Raji (cell line): ENCODE measurements around the gene MIDN.
A peak's percentile ranks its signal among the peaks of the same experiment; 100 is the strongest.

ENCODE experiments used
- POLR2A ChIP-seq: IDR thresholded peaks from 2 replicates; pipeline ENCODE4 v1.6.1; 2011; ENCODE audit warnings: low read depth, low read length, control low read depth; ENCODE audit not compliant: insufficient read depth

The MIDN gene

DNA sequence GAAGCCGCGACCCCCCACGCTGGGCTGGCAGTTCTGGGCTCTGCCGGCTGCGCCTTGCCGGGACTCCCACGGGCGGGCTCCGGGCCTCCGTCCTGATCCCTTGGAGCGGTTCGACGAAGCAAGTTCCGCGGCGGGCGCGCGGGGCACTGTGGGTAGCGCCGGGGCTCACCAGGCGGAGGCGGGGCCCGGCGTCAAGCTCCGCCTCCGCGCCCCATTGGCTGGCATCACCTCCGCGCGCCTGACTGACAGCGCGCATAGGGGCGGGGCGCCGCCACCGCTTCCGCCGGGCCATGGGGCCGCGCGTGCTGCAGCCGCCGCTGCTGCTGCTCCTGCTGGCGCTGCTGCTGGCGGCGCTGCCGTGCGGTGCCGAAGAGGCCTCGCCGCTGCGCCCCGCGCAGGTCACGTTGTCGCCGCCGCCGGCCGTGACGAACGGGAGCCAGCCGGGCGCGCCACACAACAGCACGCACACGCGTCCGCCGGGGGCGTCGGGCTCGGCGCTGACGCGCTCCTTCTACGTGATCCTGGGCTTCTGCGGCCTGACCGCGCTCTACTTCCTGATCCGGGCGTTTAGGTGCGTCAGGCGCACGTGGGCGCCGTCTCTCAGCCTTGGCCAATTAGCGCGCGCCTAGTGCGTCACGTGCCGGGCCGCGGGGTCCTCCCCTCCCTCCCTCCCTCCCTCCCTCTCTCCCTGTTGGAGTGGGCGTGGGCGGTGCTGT lies 27.0 kb downstream of the MIDN start, which contains the start of gene FAM174C:
TSS of gene FAM174C (plus strand) at position 271 of the 716 bp plus-strand sequence. CDS start at position 291, 20 bp downstream.
- TF ChIP-seq POLR2A: peak; percentile 95

DNA sequence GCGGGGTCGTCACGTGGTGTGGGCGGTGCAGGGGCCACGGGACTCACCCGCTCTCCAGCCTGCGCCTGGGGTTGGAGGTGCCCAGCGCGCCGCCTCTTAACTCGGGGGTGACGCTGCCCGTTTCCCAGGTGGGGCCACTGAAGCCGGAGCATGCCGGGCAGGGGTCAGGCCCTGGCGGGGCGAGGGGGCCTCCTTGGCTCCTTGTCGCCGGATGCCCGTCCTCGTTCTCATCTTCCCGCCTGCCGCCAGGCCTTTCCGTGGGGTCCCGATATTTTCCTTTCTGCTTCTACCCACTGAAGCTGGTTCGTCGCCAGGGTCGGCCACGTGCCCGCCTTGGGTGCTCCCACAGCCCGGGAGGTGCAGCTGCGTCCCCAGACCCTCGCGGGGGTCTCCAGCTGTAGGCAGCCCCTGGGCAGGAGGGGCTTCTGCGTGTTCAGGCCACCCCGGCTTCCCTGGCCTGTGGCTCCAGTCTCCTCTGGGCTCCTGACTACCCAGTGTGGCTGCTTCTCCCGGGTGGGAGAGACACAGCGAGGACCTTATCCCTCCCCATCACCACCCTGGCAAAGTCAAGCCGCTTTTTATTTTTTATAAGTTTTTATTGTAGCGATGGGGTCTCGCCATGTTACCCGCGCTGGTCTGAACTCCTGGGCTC lies 27.7 kb downstream of the MIDN start:
- TF ChIP-seq POLR2A: peak; percentile 77

GRCh38 chr19:1276628-1277022 lies 28.2 kb downstream of the MIDN start:
- TF ChIP-seq POLR2A: peak; percentile 37

GRCh38 chr19:1277061-1277460 lies 28.7 kb downstream of the MIDN start:
- no peak for TF ChIP-seq POLR2A

- 0 out of 2 replicates have a peak, but pooled peaks have one; percentile 18 for TF ChIP-seq POLR2A
Observed at GRCh38 chr19:1278074-1278473, 29.7 kb downstream of the MIDN start.

DNA sequence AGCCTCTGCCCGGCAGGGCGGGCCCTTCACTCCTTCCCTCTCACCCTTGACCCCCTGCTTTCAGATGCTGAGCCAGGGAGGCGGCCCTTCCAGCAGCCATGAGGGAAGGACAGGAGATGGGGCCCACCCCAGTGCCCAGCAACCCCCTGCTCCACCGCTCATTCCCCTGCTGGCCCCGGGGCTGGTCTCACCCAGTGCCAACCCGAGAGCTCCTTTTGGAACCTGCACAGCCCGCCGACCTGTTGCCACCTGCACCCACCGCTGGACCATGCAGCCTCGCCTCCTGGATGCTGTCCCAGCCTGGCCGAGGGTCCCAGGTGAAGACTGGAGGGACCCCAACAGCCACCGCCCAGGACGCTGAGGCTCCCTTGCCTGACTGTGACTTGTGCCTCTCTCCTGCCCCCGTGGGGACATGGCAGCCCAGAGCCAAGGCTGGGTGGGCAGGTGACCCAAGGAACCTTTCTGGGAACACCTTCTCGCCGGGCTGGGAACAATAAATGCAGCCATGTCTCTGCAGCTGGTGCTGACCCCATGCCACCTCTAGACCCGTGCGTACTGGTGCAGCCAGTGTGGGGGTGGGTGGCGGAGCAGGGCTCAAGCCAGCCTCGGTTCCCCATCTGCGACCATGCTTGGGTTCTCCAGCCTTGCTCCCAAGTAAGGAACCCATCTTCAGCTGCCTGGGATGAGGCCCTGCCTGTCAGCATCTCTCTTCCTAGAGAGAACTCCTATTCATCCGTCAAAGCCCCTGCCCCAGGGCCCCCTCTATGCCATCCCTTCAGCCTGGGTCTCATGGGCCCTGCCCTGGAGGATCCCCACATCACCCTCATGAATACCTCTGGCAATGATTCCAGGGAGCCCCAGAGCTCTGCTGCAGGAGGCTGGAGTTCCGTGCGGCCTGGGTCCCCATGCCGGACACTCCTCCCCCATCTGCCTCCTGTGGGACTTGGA lies 30.6 kb downstream of the MIDN start:
- no peak for TF ChIP-seq POLR2A

DNA sequence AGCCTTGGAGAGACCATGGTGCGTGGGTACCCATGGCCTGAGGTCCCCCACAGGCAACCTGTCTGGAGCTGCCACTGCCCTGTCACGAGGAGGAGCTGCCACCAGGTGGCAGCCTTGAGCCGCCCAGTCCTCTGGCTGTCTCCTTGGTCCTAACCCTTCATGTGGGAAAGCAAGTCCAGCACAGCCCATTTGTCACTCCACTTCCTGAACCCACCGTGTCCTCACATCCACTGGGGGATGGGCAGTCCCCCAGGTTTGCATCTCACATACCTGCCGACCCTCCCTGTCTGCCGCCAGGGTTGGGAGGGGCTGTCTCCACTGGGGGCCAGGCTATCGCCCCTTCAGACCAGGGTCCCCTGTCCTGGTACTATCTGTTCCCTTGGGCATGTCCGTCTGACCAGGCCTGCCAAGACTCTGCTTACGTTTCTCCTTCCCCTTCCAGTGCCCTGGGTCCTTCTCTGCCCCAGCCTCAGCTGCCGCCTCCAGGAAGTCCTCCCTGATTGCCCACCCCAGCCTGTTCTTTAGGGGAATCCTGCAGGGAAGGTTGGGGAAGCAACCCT lies 31.5 kb downstream of the MIDN start:
- TF ChIP-seq POLR2A: no peak

DNA sequence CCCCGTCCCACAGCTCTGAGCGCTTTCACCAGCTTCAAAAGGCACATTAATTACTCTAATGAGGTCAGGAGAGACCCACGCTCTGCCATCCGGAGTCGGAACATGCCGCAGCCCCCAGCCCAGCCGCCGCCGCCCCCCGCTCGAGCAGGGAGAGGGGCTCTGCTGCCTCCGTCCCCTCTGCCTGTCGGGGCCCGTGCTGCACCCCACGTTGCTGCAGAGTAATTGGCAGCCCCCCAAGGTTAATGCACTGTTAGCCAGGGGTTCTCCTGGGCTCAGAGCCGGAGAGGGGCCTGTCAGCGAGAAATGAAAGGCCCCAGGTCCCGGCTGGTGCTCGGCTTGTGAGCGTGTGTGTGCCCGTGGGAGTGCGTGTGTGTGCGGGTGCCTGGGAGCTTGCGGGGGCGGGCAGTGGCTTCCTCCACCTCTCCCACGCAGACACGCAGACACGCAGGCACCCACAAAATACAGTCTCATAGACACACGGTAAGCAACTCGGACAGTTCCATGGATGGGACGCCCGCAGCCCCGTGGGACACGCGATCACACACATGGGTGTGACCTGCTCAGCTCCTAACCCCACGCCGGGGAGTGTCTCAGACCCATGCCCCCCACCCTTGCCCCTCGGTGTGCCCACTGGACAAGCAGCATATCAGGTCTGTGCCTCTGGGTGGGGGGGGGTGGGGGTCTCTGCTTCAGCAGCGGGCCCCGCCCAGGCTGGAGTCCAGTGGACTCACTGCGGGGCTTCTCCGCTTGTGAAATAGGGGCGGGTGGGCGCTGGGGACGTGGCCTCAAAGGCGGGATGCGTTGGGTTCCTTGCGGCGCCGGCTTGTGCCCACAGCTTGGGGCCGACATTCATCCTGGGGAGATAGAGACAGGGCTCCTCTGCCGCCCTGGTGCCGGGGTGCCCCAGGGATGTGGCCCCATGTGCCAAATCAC lies 32.5 kb downstream of the MIDN start:
- no peak for TF ChIP-seq POLR2A

DNA sequence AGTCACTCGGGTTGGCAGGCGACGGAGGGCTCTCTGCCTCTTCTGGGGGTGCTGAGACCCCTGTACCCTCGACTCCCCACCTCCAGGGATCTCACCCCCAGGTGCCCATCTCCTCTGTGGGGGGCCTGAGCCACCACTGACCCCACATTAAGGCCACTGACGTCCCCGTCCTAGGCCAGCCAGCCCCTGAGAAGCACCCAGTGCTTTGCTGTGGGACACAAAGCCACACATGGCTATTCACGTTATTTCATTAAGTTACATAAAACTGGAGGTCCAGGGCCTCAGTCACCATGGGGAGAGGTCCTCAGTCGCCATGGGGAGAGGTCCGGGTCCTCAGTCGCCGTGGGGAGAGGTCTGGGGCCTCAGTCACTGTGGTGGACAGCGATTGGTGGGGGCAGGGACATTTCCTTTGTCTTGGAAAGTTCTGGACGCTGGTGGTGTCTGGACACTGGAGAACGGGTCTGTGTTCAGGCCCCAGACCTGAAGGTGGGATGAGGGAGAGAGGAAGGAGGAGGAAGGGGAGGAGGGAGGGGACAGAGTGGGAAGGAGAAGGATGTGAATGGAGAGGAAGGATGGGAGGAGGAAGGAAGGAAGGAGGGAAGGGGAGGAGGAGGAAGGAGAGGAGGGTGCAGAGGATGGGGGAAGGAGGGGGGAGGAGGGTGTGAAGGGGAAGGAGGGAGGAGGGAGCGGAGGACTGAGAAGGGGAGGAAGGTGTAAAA lies 33.3 kb downstream of the MIDN start:
- no peak for TF ChIP-seq POLR2A

GRCh38 chr19:1282588-1283206 lies 34.3 kb downstream of the MIDN start:
- TF ChIP-seq POLR2A: no peak

- no peak for TF ChIP-seq POLR2A
Observed at GRCh38 chr19:1283207-1283916, 35.0 kb downstream of the MIDN start.

- no peak for TF ChIP-seq POLR2A
Observed at GRCh38 chr19:1283917-1284292, 35.5 kb downstream of the MIDN start.
